Colonic mucosa (tissue), 4 donors: ENCODE measurements around the gene HPD. TPM values are rescaled to one million over a fixed set of nuclear protein-coding genes. Genes with fewer than 3 reads are reported as not detected.

Source experiments
- DNase-seq: peaks from one replicate; pipeline ENCODE4 v3.0.0-alpha.2; 2020
- H3K27ac ChIP-seq: fragments of 200-600 bp; one replicate; pipeline ENCODE4 v1.8.0; 2021
- H3K27me3 ChIP-seq: fragments of 200-600 bp; one replicate; pipeline ENCODE4 v1.8.0; 2021
- H3K36me3 ChIP-seq: fragments of 200-600 bp; one replicate; pipeline ENCODE4 v1.8.0; 2021
- H3K4me1 ChIP-seq: fragments of 200-600 bp; one replicate; pipeline ENCODE4 v1.8.0; 2021; ENCODE audit warnings: mild to moderate bottlenecking
- H3K4me3 ChIP-seq: fragments of 200-600 bp; one replicate; pipeline ENCODE4 v1.8.0; 2021
- H3K9ac ChIP-seq, 2 donors: one replicate each; pipeline ENCODE4 v1.7.0; 2013; ENCODE audit warnings: control low read depth in 2 of 2, low read depth in 2 of 2, low read length in 2 of 2
- H3K9me3 ChIP-seq: fragments of 200-600 bp; one replicate; pipeline ENCODE4 v1.8.0; 2021
- CTCF ChIP-seq: fragments of 200-600 bp; IDR thresholded peaks from one replicate; pipeline ENCODE4 v1.8.0; 2022; ENCODE audit warnings: antibody characterized with exemption, mild to moderate bottlenecking
- intact Hi-C: fragments of 100-400 bp; cut with DNase I; formaldehyde crosslinking; loops from one replicate; pipeline ENCODE4 v1.14.1; 2022
- total RNA-seq, 2 donors: library from RNA; stranded (reverse); fragmentation: NEBNext Ultra II Directional in 1 of 2; extraction: Animal tissue kit (Norgen Biotek cat#: 25700) in 1 of 2; gene quantifications; one replicate each; pipeline ENCODE4 v1.2.1, GENCODE V29; 2021
- donor health status: healthy.
- donor health status: DM: no; HTN: no; CAD: no.
- donor health status: DM: no; HTN: no; CAD: no.

The HPD gene
- total RNA-seq, 2 donors from 2014 or later: 0.27 to 0.91 TPM

GRCh38 chr12:121849665-121850064 is 9.0 kb downstream of the HPD start:
- Histone ChIP-seq H3K36me3 (no peaks in the 10 kb centered on the region), H3K27me3 (no peaks in the 10 kb centered on the region), H3K4me1 (no peaks in the 10 kb centered on the region), H3K27ac (no peak overlapping the region), H3K9me3 (no peaks in the 10 kb centered on the region), H3K9ac (no peak overlapping the region), H3K4me3 (no peak overlapping the region)
- no peak for TF ChIP-seq CTCF
- DNase-seq: no peak
- intact Hi-C loops: no loop called here

- Histone ChIP-seq H3K27ac (no peak overlapping the region), H3K9ac (no peak overlapping the region), H3K4me3 (no peak overlapping the region), H3K36me3 (no peaks in the 10 kb centered on the region), H3K9me3 (no peaks in the 10 kb centered on the region), H3K27me3 (no peaks in the 10 kb centered on the region), H3K4me1 (no peaks in the 10 kb centered on the region)
- DNase-seq: no peak
- TF ChIP-seq CTCF: no peak
- intact Hi-C loops: no loop called here
Observed at GRCh38 chr12:121849211-121849610, 9.4 kb downstream of the HPD start.

DNA sequence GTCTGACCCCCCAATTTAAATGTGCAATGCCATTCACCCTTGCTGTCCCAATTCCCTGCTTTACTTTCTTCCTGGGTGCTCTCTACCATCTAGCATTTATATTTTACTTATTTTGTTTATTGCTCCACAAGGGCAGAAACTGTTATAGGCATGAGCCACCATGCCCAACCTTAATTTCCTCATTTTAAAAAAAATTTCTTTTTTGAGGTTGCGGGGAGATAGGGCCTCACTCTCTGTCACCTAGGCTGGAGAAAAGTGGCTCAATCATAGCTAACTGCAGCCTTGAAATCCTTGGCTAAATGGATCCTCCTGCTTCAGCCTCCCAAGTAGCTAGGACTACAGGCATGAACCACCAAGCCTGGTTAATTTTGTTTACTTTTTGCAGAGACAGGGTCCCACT is 13.0 kb downstream of the HPD start:
- no peak for TF ChIP-seq CTCF
- no peaks in the 10 kb centered on the region for H3K4me1 ChIP-seq
- H3K36me3 ChIP-seq: no peaks in the 10 kb centered on the region
- H3K9ac ChIP-seq: no peak overlapping the region
- intact Hi-C loops: no loop called here
- H3K27me3 ChIP-seq: no peaks in the 10 kb centered on the region
- no peak for DNase-seq
- H3K4me3 ChIP-seq: no peak overlapping the region
- H3K27ac ChIP-seq: no peak overlapping the region
- H3K9me3 ChIP-seq: no peaks in the 10 kb centered on the region

GRCh38 chr12:121843236-121843982 is 15.2 kb downstream of the HPD start:
- intact Hi-C loops: no loop called here
- Histone ChIP-seq H3K36me3 (no peaks in the 10 kb centered on the region), H3K27me3 (no peaks in the 10 kb centered on the region), H3K27ac (no peak overlapping the region), H3K9me3 (no peaks in the 10 kb centered on the region), H3K4me3 (no peak overlapping the region), H3K9ac (no peak overlapping the region), H3K4me1 (no peaks in the 10 kb centered on the region)
- DNase-seq: no peak
- no peak for TF ChIP-seq CTCF

- intact Hi-C loops: no loop called here
- Histone ChIP-seq H3K27me3 (no peaks in the 10 kb centered on the region), H3K27ac (peak overlapping the region; percentile 65), H3K36me3 (no peaks in the 10 kb centered on the region), H3K9ac (peak overlapping the region; percentile 61 to 84), H3K9me3 (no peaks in the 10 kb centered on the region), H3K4me3 (peak overlapping the region; percentile 61), H3K4me1 (no peaks in the 10 kb centered on the region)
- no peak for TF ChIP-seq CTCF
- no peak for DNase-seq
Observed at GRCh38 chr12:121839993-121840761, 18.5 kb downstream of the HPD start.
